Vagina (tissue), 2 donors: Measurements from ENCODE around the gene SPDYE3. TPM values are rescaled to one million over a fixed set of nuclear protein-coding genes. Genes with fewer than 3 reads are reported as not detected.
"Not testable (repeated sequence)": the region's sequence is repeated elsewhere in the genome, so short reads cannot be mapped to it uniquely, and the experiment has no call there.

Source experiments
- DNase-seq, 2 donors: peaks; one replicate each; pipeline ENCODE4 v3.0.0-alpha.2; 2017; ENCODE audit errors: extremely low spot score in 2 of 2
- H3K27ac ChIP-seq: fragments of 200-600 bp; sonication (generic); one replicate; pipeline ENCODE4 v1.5.1; 2019
- H3K27me3 ChIP-seq: fragments of 200-600 bp; sonication (generic); one replicate; pipeline ENCODE4 v1.5.1; 2019
- H3K36me3 ChIP-seq, 2 donors: fragments of 200-600 bp; sonication (generic); one replicate each; pipeline ENCODE4 v1.5.1; 2017 to 2019
- H3K4me1 ChIP-seq: fragments of 200-600 bp; sonication (generic); one replicate; pipeline ENCODE4 v1.5.1; 2019
- H3K4me3 ChIP-seq, 2 donors: fragments of 200-600 bp; sonication (generic); 1 replicate in 1 of 2; 2 replicates in 1 of 2; pipeline ENCODE4 v1.5.1; 2016 to 2019
- H3K9me3 ChIP-seq: fragments of 200-600 bp; sonication (generic); one replicate; pipeline ENCODE4 v1.5.1; 2019
- intact Hi-C: fragments of 100-400 bp; cut with DNase I; formaldehyde crosslinking; loops from one replicate; pipeline ENCODE4 v1.15.1; 2023
- total RNA-seq: library from RNA; depleted of rRNA; stranded (reverse); fragments of >200 nt; gene quantifications from one replicate; pipeline ENCODE4 v1.2.3, GENCODE V29; 2016

The SPDYE3 gene
- total RNA-seq, 1 donor from 2014 or later = not detected

DNA sequence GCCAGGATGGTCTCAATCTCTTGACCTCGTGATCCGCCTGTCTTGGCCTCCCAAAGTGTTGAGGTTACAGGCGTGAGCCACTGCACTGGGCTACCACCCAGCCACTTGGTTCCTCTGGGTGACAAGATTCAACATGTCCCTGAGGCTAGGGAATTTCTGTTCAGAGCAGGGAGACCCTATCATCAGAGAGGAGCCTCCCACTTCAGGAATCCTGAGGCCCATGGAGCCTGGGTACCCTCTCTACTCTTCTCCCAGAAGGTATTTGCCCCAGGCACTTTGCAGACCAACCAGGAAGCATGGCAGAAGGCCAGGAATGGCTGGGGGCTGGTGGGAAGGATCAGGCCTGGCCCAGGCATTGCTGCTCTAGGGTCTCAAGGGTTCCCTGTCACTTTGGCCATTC lies 19.2 kb upstream of the SPDYE3 start:
- H3K27me3 ChIP-seq, H3K27ac ChIP-seq, DNase-seq, H3K36me3 ChIP-seq, H3K4me1 ChIP-seq, intact Hi-C loops, H3K9me3 ChIP-seq, H3K4me3 ChIP-seq: not testable (repeated sequence)

DNA sequence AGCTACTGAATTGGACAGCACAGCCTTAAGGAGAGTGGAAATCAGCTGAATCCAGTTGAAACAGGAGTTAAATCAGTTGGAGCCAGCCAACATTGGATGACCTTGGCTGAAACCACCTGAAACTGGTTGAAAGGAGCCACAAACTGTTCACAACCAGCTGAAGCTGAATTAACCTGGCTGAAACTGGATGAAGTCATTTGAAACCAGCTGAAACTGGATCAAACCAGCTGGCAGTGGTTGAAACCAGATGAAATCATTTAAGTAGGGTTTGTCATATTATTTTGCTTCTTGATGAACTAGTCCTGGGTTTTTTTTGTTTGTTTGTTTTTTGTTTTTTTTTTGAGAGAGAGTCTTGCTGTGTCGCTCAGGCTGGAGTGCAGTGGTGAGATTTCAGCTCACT lies 15.3 kb upstream of the SPDYE3 start:
- DNase-seq, H3K4me3 ChIP-seq, H3K36me3 ChIP-seq, H3K27ac ChIP-seq, H3K9me3 ChIP-seq, H3K27me3 ChIP-seq, H3K4me1 ChIP-seq, intact Hi-C loops: not testable (repeated sequence)

DNA sequence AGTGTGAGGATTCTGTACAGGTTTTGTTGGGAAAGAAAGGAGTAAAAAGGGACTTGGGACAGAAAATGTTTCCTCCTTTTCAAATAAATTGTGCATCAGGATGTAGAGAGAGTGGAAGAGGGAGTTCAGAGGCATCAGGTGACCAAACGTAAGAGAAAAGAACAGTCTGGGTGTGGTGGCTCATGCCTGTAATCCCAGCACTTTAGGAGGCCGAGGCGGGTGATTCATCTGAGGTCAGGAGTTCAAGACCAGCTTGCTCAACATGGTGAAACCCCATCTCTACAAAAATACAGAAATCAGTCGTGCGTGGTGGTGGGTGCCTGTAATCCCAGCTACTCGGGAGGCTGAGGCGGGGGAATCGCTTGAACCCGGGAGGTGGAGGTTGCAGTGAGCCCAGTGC lies 12.2 kb upstream of the SPDYE3 start:
- intact Hi-C loops, H3K27me3 ChIP-seq, H3K36me3 ChIP-seq, H3K9me3 ChIP-seq, H3K27ac ChIP-seq, H3K4me1 ChIP-seq, DNase-seq, H3K4me3 ChIP-seq: not testable (repeated sequence)

DNA sequence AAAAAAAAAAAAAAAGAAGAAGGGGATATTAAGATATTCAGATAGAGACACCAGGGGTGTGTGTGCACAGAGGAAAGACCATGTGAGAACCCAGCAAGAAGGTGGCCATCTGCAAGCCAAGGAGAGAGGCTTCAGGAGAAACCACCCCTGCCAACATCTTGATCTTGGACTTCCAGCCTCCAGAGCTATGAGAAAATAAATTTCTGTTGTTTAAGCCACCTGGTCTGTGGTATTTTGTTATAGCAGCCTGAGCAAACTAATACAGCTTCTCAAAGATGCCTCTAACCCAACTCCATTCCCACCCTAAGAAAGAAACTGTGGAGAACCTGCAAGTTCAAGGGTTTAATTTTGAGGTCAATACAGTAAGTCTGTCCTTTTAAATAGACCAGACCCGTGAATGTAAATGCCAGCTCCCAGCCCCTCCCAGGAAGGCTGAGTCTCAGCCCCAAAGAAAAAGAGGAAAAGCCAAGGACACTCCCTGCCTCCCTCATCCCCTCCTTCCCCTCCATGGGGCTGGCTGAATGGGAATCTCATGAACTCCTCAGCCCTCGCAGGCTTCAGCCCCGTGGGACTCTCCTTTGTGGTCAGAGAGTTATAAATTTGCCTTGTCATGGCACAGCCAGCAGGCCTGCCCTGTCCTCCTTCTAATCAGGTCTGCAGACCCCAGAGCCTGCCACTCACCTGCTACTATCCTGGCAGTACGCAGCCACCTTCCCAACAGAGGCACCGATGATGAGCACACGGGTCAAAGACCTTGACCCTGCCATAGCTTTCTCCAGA lies 9.5 kb upstream of the SPDYE3 start:
- DNase-seq, H3K4me3 ChIP-seq, H3K36me3 ChIP-seq, H3K27ac ChIP-seq, intact Hi-C loops, H3K27me3 ChIP-seq, H3K9me3 ChIP-seq, H3K4me1 ChIP-seq: not testable (repeated sequence)

DNA sequence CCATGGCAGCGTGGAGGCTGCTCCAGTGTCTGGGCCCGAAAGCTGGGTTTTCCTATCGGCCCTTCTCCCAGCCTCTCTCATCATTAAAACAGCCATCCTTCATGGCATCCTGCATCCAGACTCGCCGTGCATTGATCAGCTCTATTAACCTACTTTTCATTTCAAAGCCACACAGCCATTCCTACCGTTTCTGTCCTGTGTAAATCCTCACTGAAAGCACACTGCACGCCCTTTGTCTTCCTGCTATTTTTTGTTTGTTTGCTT lies 8.9 kb upstream of the SPDYE3 start:
- H3K36me3 ChIP-seq, H3K27me3 ChIP-seq, H3K27ac ChIP-seq, intact Hi-C loops, H3K9me3 ChIP-seq, H3K4me1 ChIP-seq, H3K4me3 ChIP-seq, DNase-seq: not testable (repeated sequence)

DNA sequence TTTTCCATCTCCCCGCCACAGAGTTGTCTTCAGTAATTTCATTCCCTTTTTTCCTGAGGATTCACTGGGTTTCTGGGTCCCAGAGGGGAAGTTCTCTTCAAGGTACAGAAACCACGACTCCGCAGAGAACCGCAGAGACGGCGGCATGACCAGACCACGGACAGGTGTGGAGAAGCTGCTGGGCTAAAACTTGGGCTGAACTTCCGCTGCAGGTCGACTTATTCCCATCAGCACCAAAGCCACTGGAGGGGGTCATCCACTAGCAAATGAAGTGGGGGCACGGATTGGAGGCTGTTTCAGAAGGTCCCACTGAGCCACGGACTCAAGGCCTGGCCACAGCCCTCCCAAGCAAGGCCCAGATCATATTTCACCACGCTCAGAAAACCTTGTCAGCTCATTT lies 3.0 kb upstream of the SPDYE3 start:
- H3K9me3 ChIP-seq, H3K27me3 ChIP-seq, H3K4me3 ChIP-seq, H3K4me1 ChIP-seq, DNase-seq, H3K27ac ChIP-seq, H3K36me3 ChIP-seq, intact Hi-C loops: not testable (repeated sequence)

DNA sequence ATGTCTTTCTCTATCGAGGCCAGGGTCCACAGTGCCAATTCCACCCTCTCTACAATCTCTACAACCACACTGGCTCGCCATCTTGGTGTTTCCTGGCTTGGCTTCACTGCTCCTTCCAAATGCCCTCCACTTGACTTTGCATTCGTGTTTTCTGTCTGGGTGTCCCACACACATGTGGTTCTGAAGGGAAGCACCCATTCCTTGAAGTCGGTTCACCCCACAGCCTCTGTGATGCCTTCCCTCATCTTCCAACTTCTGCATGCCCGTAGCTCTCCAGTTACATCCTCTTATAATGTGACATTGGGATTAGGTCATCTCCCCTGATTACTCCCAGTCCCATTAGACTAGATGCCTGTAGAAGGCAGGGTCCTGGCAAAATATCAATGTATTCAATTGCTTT lies 10.8 kb downstream of the SPDYE3 start:
- intact Hi-C loops, H3K4me3 ChIP-seq, H3K9me3 ChIP-seq, H3K4me1 ChIP-seq, DNase-seq, H3K27ac ChIP-seq, H3K36me3 ChIP-seq, H3K27me3 ChIP-seq: not testable (repeated sequence)

DNA sequence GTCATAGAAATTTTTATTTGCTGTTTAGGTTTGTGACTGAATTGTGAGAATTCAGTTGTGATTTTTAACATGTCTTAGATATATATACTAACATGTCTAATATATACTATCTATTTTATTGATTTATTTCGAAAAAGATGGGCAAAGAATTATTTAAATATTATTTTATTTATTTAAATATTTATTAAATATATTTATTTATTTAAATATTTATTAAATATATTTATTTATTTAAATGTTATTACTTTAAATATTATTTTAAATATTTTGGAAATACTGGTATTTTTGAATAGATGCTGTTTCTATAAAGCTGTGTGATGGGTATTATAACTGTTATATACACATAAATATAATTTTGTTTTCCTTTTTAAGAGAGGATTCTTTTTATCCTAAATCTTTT lies 14.1 kb downstream of the SPDYE3 start:
- H3K27me3 ChIP-seq, intact Hi-C loops, H3K36me3 ChIP-seq, H3K4me3 ChIP-seq, H3K4me1 ChIP-seq, DNase-seq, H3K9me3 ChIP-seq, H3K27ac ChIP-seq: not testable (repeated sequence)

DNA sequence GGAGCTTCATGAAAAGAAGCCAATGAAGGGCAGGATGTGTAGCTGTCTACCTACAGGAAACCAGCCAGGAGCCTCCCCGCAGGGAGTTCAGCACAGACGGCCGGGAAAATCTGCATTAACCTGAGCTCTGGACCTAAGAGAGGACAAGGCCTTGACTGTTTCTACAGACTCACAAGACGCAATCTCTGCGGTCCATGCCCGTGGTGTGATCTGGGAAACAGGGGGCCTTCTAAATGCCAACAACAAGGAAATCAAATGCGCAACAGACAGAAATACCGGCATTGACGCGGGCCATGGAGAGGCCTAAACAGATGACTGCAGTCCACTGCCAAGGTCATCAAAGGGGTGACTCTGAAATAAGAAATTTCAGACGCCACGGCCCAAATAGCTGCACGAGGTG lies 16.7 kb downstream of the SPDYE3 start:
- H3K4me3 ChIP-seq, intact Hi-C loops, H3K27ac ChIP-seq, H3K27me3 ChIP-seq, H3K9me3 ChIP-seq, H3K4me1 ChIP-seq, DNase-seq: not testable (repeated sequence)
- peaks cover 0 to 16% of the 10 kb centered on the region in 2 donors for H3K36me3 ChIP-seq

DNA sequence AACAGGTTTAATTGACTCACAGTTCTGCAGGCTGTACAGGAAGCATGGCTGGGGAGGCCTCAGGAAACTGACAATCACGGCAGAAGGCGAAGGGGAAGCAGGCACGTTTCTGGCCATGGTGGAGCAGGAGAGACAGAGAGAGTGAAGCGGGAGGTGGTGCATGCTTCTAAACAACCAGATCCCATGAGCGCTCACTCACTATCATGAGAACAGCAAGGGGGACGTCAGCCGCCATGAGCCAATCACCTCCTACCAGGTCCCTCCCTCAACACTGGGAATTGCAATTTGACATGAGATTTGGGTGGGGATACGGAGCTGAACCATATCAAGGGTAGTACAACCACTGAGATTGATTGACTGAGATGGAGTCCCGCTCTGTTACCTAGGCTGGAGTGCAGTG lies 18.2 kb downstream of the SPDYE3 start:
- intact Hi-C loops, H3K27me3 ChIP-seq, H3K4me1 ChIP-seq, H3K4me3 ChIP-seq, H3K27ac ChIP-seq, DNase-seq, H3K9me3 ChIP-seq: not testable (repeated sequence)
- H3K36me3 ChIP-seq = peaks cover 0 to 11% of the 10 kb centered on the region in 2 donors

DNA sequence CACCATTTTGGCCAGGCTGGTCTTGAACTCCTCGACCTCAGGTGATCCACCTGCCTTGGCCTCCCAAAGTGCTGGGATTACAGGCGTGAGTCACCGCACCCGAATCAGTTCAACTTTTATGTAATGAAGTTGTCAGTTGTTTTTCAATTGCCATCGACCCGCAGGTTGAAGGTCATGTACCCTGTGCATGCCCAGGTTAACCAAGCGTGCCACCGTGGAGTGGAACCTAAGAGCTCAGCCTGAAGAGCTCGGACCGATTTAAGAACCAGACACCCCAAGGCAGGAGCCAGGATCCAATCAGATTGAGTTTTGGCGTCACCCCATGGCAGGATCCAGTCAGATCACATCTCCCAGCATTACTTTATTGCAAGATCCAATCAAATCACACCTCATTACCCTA lies 19.4 kb downstream of the SPDYE3 start:
- peaks cover 0 to 10% of the 10 kb centered on the region in 2 donors for H3K36me3 ChIP-seq
- intact Hi-C loops, H3K4me1 ChIP-seq, H3K4me3 ChIP-seq, H3K9me3 ChIP-seq, H3K27ac ChIP-seq, DNase-seq, H3K27me3 ChIP-seq: not testable (repeated sequence)
